HG03571 (cell line): ENCODE data around the gene SHISA7.
A peak's percentile ranks its signal among the peaks of the same experiment; 100 is the strongest.

Source experiments
- ATAC-seq: cut with Tn5 transposase; IDR thresholded peaks from one replicate; pipeline ENCODE4 v1.9.1; 2021; ENCODE audit not compliant: unreplicated experiment

SHISA7 gene

DNA sequence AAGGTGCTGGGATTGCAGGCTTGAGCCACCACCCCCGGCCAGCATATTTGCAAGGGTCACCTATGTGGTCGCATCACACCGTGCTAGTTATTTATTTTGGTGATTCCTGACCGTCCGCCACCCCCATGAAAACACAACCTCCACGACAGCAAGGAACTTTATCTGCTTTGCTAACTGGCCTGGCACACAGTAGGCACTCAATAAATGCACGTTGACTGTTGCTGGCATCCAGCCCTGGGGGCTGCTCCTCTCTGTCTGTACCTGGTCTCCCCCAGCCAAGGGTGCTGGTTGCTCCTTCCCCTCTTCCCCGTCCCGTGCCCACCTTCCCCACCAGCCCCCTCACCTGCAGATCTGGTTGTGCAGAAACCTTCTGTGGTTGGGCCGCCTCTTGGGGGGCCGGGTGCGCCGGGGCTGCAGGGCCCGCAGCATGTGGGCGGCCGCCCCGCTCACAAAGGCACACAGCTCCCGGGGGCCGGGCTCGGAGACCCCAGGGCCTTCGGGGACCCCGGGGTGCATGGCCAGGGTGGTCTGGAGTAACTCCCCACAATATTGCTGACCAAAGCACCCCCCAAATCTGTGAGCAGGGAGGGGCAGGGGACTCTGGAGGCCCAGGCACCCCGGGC is 21.1 kb upstream of the SHISA7 start:
- ATAC-seq = no peak

DNA sequence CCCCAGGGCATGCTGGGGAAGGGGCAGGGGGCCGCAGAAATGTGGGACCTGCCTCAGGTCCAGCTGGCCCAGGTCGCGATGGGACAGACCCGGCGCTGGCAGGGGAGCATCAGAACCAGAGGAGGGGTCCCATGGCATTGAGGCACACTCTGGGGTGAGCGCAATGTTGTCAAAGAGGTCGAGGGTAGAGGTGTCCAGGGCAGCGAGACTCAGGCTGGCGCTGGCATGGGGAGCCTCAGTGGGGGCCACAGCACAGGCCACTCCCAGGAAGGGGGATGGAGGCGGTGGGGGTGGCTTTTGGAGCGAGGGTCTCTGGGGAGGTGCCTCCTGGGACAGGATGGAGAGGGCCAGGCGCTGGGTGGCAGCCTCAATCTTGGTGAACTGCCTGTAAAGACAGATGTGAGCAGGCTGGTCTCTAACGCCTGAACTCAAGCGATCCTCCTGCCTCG is 20.5 kb upstream of the SHISA7 start:
- no peak for ATAC-seq

- no peak for ATAC-seq
Measured at GRCh38 chr19:55462722-55463121, 19.6 kb upstream of the SHISA7 start.

DNA sequence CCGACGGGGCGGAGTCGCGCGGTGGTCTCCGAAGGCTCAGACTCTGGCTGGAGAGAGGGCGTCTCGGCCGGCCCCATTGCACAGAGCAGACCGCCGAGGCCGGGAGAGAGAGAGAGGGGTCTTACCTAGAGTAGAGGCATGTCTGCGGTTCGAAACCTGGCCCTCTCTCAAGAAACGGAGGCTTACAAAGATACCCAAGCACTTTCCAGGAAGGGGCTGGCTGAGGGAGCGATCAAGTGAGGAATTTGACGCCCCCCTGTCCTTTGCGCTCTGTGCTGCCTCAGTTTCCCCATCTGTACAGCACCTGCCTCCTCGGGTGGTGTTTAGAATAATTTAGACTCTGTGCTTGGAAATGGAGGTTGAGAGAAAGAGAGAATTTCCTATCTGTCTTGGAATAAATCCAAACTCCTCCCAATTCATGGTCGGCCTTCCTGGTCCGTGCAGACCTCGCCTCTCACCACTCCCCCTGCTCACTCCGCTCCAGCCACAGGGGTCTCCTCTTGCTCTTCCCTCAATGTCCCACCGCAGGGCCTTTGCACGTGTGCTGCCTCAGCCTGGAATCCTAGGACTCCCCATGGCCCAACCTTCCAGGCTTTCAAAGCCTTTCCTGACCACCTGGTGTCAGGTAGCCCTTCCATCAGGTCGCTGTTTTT is 19.0 kb upstream of the SHISA7 start:
- no peak for ATAC-seq

DNA sequence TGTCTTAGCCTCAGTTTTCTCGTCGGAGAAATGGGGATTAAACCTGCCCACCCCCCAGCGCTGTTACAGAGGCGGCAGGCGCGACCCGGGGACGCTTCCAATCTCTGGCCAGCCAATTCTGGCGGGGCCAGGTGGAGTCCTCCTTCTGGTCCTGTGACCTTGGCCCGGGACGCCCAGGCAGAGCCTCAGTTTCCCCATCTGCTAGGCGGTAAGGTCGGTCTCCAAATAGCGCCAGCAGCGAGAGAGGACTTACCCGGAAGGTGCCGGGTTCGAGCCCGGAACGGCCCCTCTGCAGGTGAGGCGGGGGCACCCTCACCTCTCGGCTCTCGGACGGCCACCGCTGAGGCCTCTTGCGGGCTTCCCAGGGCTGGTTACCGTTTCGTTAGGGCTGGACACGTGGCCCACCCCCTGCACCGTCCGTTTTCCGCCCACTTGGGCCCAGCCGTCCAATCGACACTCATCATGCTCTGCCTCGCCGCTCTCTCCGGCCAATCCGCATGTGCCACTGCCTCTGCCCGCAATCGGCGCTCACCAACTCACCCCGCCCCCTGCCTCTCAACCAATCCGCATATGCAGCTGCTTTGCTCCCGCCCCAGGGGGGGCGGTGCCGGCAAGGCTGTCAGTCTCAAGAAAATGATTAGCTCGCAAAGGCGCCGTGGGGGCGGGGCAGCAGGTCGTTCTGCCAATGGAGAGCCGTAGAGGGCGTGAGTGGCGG is 18.3 kb upstream of the SHISA7 start, which contains the start of gene ISOC2:
Gene ISOC2, minus strand, starts transcription at position 384 of the 715 bp plus-strand sequence. CDS start 5,156 bp downstream, outside the sequence.
- peak; percentile 92 for ATAC-seq

DNA sequence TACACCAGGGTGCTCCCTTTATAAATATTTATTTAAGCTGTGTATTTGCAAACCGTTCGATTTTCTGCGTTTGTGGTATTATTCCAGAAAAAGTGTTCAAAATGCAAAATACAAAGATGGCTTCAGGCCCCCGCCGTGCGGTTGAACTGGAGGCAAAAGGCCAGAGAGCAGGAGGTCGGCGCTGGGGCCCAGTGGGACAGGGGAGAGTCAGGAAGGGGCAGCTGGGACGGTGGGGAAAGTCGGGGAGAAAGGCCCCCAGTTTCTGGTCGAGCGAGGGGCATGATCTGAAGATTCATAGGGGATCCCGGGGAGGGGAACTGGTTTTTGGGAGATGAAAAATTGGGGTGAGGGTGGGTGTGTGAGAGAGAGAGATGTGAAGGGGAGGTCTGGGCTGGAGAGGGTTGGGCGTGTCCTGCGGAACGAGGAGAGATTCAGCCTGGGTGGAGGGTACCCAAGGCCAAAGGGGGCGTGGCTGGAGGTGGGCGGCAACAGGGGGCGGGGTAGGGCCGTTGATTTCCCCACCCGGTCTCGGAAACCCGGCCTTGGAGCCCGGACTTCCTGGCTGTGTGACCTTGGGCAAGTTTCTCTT is 17.7 kb upstream of the SHISA7 start:
- no peak for ATAC-seq

DNA sequence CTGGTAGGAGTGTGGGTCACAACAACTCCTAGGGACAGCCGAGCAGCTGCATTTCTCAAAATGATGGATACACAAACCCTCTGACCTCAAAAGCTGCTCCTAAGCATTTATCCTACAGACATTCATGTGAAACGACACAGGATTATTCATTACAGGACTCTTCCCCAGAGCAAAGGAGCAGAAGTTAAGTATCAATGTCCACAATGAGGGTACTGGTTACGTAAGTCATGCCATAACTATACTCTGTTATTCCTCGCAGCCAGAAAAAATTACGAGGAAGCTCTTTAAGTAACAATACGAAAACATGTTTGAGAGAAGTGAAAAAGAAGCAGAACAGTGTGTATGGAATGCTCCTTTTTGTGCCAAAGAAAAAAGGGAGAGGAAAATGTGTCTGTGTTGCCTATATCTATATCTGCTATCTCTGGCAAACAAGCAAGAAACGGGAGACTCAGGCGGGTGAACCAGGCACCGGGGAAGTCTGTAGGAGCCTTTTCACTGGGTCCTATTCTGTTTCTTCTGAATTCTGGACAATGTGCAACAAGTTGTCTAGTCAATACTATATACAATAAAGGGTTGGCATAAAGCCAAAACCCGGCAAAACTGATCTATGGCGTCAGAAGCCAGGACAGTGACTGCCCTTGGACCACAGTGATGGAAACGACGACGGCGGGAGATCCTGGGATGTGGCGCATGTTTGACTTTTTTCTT is 17.0 kb upstream of the SHISA7 start:
- ATAC-seq = no peak

DNA sequence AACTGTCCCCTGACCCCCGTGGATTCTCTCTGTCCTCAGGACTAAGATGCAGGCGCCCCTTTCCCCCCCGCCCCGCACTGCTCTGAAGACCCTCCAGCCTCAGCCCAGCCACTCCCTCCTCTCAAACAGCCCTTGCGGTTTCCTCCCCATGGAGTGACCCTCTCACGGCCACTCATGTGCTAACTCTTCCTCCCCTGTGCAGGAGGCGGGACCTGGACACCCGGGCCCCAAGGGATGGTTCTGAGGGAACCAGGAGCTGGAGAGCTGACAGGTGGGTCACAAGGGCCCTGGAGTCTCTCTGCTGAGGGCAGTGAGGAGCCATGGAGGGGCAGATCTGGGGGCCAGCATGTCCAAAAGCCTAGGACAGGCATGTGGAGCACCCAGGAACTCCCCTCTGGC is 16.4 kb upstream of the SHISA7 start:
- no peak for ATAC-seq

DNA sequence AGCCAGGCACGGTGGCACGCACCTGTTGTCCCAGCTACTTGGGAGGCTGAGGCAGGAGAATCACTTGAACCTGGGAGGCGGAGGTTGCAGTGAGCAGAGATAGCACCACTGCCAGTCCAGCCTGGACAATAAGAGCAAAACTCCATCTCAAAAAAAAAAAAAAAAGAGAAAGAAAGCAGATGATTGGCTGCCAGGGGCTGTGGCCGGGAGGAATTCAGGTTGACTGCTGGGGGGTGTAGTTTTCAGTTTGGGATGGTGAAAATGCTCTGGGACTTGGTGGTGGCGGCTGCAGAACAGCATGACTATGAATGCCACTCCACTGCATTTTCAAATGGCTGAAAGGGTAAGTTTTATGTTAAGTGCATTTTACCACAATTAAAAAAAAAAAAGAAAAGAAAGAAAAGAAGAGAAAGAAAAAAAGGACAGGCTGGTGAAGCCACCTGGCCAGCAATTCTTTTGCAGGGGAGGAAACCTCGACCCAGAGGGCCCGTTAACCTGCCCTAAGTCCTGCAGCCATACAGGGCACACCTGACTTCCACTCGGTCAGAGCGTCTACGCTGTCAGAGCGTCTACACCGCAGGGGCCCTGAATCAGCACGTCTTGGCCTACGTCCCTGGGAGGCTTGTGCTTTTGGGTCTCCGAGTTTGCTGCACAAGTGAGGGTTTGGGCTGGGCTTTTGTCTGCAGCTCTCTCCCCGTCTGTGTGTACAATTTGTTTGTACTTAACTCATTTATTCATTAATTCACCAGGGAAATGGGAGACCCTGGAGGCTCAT is 14.8 kb upstream of the SHISA7 start:
- ATAC-seq = no peak

- ATAC-seq = no peak
Measured at GRCh38 chr19:55456347-55456746, 13.2 kb upstream of the SHISA7 start.

- no peak for ATAC-seq
Measured at GRCh38 chr19:55455576-55456235, 12.6 kb upstream of the SHISA7 start.

GRCh38 chr19:55454787-55455243 is 11.7 kb upstream of the SHISA7 start:
- no peak for ATAC-seq

DNA sequence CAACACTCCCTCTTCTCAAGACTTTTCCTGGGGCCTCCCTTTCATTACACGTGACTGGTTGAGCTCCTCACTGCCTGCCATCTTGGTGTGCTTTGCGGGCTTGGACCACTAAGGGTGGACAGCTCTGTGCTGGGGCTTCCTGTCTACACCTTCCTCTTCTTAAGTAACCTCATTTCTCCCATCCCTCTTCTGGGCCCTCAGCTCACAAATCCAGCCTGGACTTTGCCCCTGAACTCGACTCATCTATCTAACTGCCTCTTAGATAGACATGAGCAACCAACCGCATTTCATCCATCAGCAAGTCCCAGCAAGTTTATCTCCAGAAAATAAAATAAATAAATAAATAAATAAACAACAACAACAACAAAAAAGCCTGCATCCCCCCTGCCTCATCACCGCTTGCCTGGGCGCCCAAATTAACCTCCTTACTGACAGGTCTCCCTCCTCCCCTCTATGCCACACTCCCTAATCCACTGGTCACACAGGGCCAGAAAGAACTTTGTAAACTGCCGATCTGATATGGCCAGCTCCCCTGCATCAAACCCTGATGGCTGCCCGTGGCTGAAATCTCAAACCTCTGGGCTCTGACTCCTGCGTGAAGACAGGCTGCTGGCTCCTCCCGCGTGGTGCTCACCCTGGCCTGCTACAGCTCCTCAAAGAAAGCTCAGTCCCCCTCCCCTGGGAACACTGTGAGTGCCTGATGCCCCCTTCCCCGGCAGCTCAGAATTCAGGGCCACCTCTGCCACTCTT is 10.6 kb upstream of the SHISA7 start:
- no peak for ATAC-seq

DNA sequence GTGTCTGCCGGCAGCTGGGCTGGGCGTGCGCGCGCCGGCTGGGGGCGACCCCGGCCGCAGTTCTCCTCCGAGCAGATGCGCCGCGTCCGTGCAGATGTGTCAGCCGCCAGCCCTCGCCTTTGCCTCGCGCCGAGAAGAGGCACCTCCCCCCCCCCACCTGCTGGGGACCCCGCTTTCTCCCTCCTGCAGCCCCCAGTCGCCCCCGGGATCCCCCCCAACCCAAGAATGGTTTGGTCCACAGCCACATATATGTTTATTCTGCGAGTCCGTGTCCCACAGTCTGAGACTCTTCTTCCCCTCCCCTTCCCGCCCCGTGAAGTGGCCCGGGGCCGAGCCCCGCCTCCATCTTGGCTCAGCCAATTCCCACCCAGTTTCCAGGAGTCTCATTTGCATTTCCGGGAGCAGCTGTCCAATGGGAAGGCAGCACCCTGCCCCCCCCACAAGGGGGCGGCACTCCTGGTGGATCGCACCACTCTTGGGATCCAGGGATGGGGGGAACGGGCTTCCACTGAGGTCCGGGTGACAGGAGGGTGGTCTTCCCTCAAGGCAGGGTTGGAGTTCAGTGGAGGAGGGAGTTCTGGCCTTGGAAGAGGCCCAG is 9.7 kb upstream of the SHISA7 start:
- no peak for ATAC-seq

DNA sequence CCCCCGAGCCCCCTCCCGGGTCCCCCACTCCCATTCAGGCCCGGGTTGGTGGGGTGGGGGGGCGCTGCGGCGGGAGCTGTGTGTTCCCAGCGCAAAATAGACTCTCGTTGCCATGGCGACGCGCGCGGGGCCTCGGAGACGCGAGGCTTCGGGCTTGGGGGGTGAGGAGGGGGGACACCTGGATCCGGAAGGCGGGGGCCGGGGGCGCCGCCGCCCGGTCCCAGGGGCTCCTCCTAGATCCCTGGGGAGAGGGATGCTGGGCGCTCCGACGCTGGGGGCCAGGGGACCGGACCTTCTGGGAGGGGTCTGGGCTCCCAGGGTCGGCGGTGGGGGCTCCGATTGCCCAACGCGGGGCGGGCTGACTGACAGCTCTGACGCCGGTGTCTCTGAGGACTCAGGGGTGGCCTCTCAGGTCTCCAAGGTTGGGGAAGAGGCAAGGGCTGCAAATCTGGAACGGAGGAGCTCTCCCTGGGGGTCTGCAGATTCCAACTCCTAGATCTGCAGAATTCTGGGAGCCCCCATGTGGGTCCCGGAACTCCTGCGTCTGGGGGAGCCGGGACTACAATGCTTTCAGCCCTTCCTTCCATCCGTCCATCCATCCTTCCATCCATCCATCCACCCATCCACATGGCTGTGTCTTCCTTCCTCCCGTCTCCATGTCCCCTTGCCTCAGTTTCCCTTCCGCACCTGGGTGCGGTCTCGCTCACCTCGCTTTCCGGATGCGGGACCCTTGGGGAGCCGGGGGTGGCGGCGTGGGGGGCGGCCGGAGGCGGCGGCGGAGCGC is 9.1 kb upstream of the SHISA7 start:
- ATAC-seq = no peak

DNA sequence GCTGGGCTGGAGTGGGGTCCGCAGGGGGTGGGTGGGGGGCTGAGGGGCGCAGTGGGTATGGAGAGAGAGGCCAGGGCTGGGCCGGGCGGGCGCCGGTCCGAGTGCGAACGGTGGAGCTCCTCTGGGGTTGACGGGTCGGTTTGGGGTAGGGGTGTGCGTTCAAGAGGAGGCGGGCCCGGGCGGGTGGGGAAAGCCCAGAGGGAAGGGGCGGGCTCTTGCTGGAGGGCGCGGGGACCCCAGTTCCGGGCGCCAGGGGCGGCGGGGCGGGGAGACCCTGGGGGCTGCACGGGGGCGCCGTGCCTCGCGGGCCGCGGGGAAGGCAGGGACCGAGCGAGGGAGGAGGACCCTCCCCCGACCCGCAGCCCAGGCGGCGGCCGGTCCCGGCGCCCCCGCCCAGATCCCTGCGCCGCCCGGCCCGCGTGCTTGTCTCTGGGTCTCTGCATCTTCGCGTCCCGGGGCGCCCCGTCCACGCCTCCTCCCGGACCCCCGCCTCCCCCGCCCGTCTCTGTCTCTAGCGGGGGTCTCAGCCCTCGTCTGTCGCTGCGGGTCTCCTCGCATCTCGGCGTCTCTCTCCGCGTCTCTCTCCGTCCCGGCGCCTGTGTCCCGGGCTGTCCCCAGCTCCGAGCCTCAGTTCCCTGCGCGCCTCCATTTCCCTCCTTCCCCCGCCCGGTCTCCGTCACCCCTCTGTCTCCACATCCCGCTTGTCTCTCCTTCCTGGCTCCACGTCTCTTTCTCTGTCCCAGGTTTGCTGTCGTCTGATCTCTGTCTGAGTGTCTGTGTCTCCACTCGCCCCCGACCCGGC is 8.3 kb upstream of the SHISA7 start:
- no peak for ATAC-seq

DNA sequence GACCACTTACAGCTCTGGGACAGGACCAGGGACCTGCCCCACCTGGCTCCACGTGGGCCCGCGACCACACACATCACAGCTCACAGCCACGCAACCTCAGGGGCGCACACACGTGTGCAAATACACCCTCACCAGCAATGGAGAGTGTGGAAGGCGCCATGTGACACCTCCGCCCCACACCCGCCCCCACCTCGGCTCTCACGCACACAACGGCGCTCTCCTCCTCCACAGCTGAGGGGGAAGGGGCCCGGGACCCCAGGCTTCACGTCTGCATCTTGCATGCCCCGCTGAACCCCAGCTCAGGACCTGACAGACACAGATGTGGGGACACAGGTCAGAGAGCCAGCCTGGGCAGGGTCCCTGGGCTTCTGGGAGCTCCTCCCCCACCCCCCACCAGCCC is 6.4 kb upstream of the SHISA7 start:
- ATAC-seq = no peak
